ENCODE results near the gene MCHR1. TPM values are rescaled to one million over a fixed set of nuclear protein-coding genes. Genes with fewer than 3 reads are reported as not detected.
A peak's percentile ranks its signal among the peaks of the same experiment; 100 is the strongest.

The MCHR1 gene
- total RNA-seq, 4 donors from 2014 or later = 0.27 TPM; not detected in 3

GRCh38 chr22:40659166-40659565 lies 20.1 kb upstream of the MCHR1 start:
- intact Hi-C loops (cut with DNase I; ENCODE audit: low total_unique reads) (no loop called here), in situ Hi-C loops (cut with MboI; ENCODE audit: low pct_ligation_motif_present in 1 of 4, low pct_unique_long_range_greater_than_20kb in 1 of 4, low sequenced_read_pairs in 3 of 4) (no loop called here)
- Histone ChIP-seq H3K9me3 (no peaks in the 10 kb centered on the region), H3K4me1 (peaks cover 0 to 7% (median 3%) of the 10 kb centered on the region in 4 donors), H3K27me3 (no peaks in the 10 kb centered on the region), H3K27ac (no peak overlapping the region), H3K4me3 (no peak overlapping the region), H3K36me3 (no peaks in the 10 kb centered on the region)
- TF ChIP-seq POLR2A (IDR thresholded peaks at IDR 0.05) (no peak), EP300 (IDR thresholded peaks at IDR 0.05; ENCODE audit: low read depth) (no peak), POLR2AphosphoS5 (IDR thresholded peaks at IDR 0.05) (no peak), CTCF (IDR thresholded peaks at IDR 0.05) (no peak)
- DNase-seq = no peak
- WGBS, 2 donors (ENCODE audit: low coverage in 1 of 2) = 84 to 87% methylated on average over 6 of the region's 6 CpGs

DNA sequence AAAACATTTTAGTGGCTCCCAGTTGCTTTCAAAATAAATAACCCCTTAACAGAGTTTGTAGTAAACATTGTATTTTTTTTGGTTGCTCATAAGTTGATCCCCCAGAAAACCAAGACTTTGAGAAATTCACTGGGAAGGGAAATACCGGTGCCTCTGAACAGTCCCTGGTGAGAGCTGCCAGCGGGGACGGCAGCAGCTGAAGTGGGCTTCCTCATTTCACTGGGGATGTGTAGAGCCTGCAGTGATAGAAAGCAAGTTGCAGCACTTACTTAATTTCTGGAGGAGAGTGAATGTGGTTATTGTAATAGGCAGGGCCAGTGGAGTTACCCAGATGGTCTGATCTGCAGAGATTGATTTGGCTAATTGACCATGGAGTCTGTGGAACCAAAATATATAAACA lies 18.6 kb upstream of the MCHR1 start:
- H3K4me1 ChIP-seq = peaks cover 0 to 8% (median 2%) of the 10 kb centered on the region in 4 donors
- in situ Hi-C loops (cut with MboI; ENCODE audit: low pct_ligation_motif_present in 1 of 4, low pct_unique_long_range_greater_than_20kb in 1 of 4, low sequenced_read_pairs in 3 of 4) = no loop called here
- 76% methylated on average over 3 of the region's 3 CpGs; no CpG with 5 or more reads in 1 of the 2 donors for WGBS, 2 donors (ENCODE audit: low coverage in 1 of 2)

DNA sequence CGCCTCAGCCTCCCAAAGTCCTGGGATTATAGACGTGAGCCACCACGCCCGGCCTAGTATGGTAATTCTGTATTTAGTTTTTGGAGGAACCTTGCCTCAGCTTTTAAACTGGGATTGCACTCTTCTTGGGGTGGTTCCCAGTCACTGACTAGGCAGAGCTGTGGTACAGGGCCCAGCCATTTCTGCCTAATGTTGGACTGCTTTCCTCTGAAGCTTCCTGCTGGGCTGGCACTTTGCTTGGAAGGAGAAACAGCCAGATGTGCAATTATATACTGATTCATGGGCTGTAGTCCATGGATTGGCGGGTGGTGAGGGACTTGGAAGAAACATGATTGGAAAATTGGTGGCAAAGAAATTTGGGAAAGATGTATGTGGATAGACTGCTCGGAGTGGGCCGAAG lies 17.6 kb upstream of the MCHR1 start:
- DNase-seq = no peak
- in situ Hi-C loops (cut with MboI; ENCODE audit: low pct_ligation_motif_present in 1 of 4, low pct_unique_long_range_greater_than_20kb in 1 of 4, low sequenced_read_pairs in 3 of 4) = no loop called here
- Histone ChIP-seq H3K9me3 (no peaks in the 10 kb centered on the region), H3K4me3 (no peak overlapping the region), H3K4me1 (peaks cover 0 to 8% (median 2%) of the 10 kb centered on the region in 4 donors), H3K27me3 (no peaks in the 10 kb centered on the region), H3K27ac (no peak overlapping the region), H3K36me3 (no peaks in the 10 kb centered on the region)
- TF ChIP-seq POLR2AphosphoS5 (IDR thresholded peaks at IDR 0.05) (no peak), EP300 (IDR thresholded peaks at IDR 0.05; ENCODE audit: low read depth) (no peak), POLR2A (IDR thresholded peaks at IDR 0.05) (no peak), CTCF (IDR thresholded peaks at IDR 0.05) (no peak)
- intact Hi-C loops (cut with DNase I; ENCODE audit: low total_unique reads) = no loop called here
- 76 to 85% methylated on average over 6 to 7 of the region's 7 CpGs for WGBS, 2 donors (ENCODE audit: low coverage in 1 of 2)

More for the DNA sequence above, 18.6 kb upstream of the MCHR1 start:
- TF ChIP-seq EP300 (IDR thresholded peaks at IDR 0.05; ENCODE audit: low read depth) (no peak), POLR2A (IDR thresholded peaks at IDR 0.05) (no peak), CTCF (IDR thresholded peaks at IDR 0.05) (no peak), POLR2AphosphoS5 (IDR thresholded peaks at IDR 0.05) (no peak)
- DNase-seq = no peak
- Histone ChIP-seq H3K9me3 (no peaks in the 10 kb centered on the region), H3K4me3 (no peak overlapping the region), H3K27ac (no peak overlapping the region), H3K27me3 (no peaks in the 10 kb centered on the region), H3K36me3 (no peaks in the 10 kb centered on the region)
- intact Hi-C loops (cut with DNase I; ENCODE audit: low total_unique reads) = no loop called here

- Histone ChIP-seq H3K36me3 (no peaks in the 10 kb centered on the region), H3K27ac (peak overlapping the region; percentile 11 to 52 (median 29)), H3K4me1 (peaks cover 0 to 8% (median 2%) of the 10 kb centered on the region in 4 donors), H3K27me3 (no peaks in the 10 kb centered on the region), H3K9me3 (no peaks in the 10 kb centered on the region), H3K4me3 (no peak overlapping the region)
- intact Hi-C loops (cut with DNase I; ENCODE audit: low total_unique reads) (no loop called here), in situ Hi-C loops (cut with MboI; ENCODE audit: low pct_ligation_motif_present in 1 of 4, low pct_unique_long_range_greater_than_20kb in 1 of 4, low sequenced_read_pairs in 3 of 4) (no loop called here)
- no peak for DNase-seq
- TF ChIP-seq EP300 (IDR thresholded peaks at IDR 0.05; ENCODE audit: low read depth) (no peak), CTCF (IDR thresholded peaks at IDR 0.05) (no peak), POLR2AphosphoS5 (IDR thresholded peaks at IDR 0.05) (no peak), POLR2A (IDR thresholded peaks at IDR 0.05) (no peak)
- 50 to 85% methylated on average over 1 to 4 of the region's 4 CpGs for WGBS, 2 donors (ENCODE audit: low coverage in 1 of 2)
Observed at GRCh38 chr22:40665312-40665711, 14.0 kb upstream of the MCHR1 start.
